ENCODE measurements around the gene DRD3. TPM values are rescaled to one million over a fixed set of nuclear protein-coding genes. Genes with fewer than 3 reads are reported as not detected.

Gene DRD3
- total RNA-seq, 4 donors from 2014 or later: not detected

DNA sequence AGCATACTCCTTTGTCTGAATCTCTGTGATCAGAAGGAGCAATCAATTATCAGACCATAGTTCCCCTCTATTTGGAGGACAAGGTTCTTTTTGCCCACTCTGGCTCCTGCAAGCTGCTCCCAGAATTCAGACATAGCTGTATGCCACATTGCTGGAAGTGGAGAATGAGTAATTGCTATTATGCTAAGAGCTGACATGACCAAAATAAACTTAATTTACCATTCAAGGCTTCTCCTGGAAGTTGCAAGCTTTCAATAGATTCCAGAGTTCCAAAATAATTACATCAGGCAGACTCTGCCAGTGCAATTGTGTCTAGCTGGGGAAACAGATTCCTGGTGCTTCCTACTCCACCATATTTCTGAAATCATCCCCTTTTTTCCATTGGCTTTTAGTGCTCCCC is 7.6 kb upstream of the DRD3 start:
- ATAC-seq (ENCODE audit: low FRiP score): no peak
- no peak for DNase-seq (ENCODE audit: low spot score)
- TF ChIP-seq, protein P1, sequence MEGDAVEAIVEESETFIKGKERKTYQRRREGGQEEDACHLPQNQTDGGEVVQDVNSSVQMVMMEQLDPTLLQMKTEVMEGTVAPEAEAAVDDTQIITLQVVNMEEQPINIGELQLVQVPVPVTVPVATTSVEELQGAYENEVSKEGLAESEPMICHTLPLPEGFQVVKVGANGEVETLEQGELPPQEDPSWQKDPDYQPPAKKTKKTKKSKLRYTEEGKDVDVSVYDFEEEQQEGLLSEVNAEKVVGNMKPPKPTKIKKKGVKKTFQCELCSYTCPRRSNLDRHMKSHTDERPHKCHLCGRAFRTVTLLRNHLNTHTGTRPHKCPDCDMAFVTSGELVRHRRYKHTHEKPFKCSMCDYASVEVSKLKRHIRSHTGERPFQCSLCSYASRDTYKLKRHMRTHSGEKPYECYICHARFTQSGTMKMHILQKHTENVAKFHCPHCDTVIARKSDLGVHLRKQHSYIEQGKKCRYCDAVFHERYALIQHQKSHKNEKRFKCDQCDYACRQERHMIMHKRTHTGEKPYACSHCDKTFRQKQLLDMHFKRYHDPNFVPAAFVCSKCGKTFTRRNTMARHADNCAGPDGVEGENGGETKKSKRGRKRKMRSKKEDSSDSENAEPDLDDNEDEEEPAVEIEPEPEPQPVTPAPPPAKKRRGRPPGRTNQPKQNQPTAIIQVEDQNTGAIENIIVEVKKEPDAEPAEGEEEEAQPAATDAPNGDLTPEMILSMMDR (IDR thresholded peaks at IDR 0.05): no peak

GRCh38 chr3:114179575-114179974 is 723 bp upstream of the DRD3 start:
- TF ChIP-seq, protein P1 (IDR thresholded peaks at IDR 0.05): no peak
- no peak for ATAC-seq (ENCODE audit: low FRiP score)
- no peak for DNase-seq (ENCODE audit: low spot score)

DNA sequence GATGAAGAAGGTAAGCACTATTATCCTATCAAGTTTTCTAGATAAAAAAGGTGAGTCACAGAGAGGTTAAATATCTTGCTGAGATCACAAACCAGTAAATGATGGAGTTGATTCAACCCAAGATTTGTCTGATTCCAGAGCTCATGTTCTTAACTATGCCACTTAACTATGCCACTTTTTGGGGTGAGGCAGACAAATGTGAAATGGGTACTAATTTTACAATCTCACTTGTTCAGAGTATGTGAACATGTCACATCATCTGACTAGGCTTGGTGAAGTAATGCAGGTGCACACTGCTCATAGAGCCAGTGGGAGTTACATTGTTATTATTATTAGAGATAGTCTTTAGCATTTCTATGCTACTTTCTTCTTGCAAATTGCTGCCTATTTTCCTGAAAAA is 2.0 kb downstream of the DRD3 start:
- TF ChIP-seq, protein P1 (IDR thresholded peaks at IDR 0.05): no peak
- no peak for ATAC-seq (ENCODE audit: low FRiP score)
- no peak for DNase-seq (ENCODE audit: low spot score)

GRCh38 chr3:114176487-114176886 is 2.4 kb downstream of the DRD3 start:
- TF ChIP-seq, protein P1 (IDR thresholded peaks at IDR 0.05): no peak
- DNase-seq (ENCODE audit: low spot score) (no peak), ATAC-seq (ENCODE audit: low FRiP score) (no peak)

GRCh38 chr3:114175204-114175987 is 3.5 kb downstream of the DRD3 start:
- TF ChIP-seq, protein P1 (IDR thresholded peaks at IDR 0.05): no peak
- no peak for ATAC-seq (ENCODE audit: low FRiP score)
- no peak for DNase-seq (ENCODE audit: low spot score)

GRCh38 chr3:114171677-114172076 is 7.2 kb downstream of the DRD3 start:
- TF ChIP-seq, protein P1 (IDR thresholded peaks at IDR 0.05): no peak
- DNase-seq (ENCODE audit: low spot score) (no peak), ATAC-seq (ENCODE audit: low FRiP score) (no peak)

GRCh38 chr3:114168150-114168549 is 10.7 kb downstream of the DRD3 start:
- TF ChIP-seq, protein P1 (IDR thresholded peaks at IDR 0.05): no peak
- DNase-seq (ENCODE audit: low spot score): no peak
- no peak for ATAC-seq (ENCODE audit: low FRiP score)
